BLaER1 treated with 17β-estradiol and CSF1 and Interleukin-3, amounts not matched to agents 10 nM and 100 nM (cell line): ENCODE results near the gene GPRC5C.
A peak's percentile ranks its signal among the peaks of the same experiment; 100 is the strongest.

ENCODE experiments used
- H3K27ac ChIP-seq, 11 experiments: shearing (Covaris generic); formaldehyde crosslinking; 2 replicates each; pipeline ENCODE4 v1.8.1; 2022
- H3K27me3 ChIP-seq, 11 experiments: shearing (Covaris generic); formaldehyde crosslinking; 2 replicates each; pipeline ENCODE4 v1.8.1; 2022
- H3K36me3 ChIP-seq, 11 experiments: shearing (Covaris generic); formaldehyde crosslinking; 2 replicates each; pipeline ENCODE4 v1.8.1; 2022
- H3K4me1 ChIP-seq, 10 experiments: shearing (Covaris generic); formaldehyde crosslinking; 2 replicates each; pipeline ENCODE4 v1.8.1; 2022
- H3K4me2 ChIP-seq, 11 experiments: shearing (Covaris generic); formaldehyde crosslinking; 2 replicates each; pipeline ENCODE4 v1.8.1; 2022
- H3K4me3 ChIP-seq, 10 experiments: shearing (Covaris generic); formaldehyde crosslinking; 2 replicates each; pipeline ENCODE4 v1.8.1; 2022
- H3K9ac ChIP-seq, 11 experiments: shearing (Covaris generic); formaldehyde crosslinking; 2 replicates each; pipeline ENCODE4 v1.8.1; 2022
- H3K9me3 ChIP-seq, 11 experiments: shearing (Covaris generic); formaldehyde crosslinking; replicated peaks in 1 of 11; 2 replicates each; pipeline ENCODE4 v1.8.1; 2022
- H4K20me1 ChIP-seq, 11 experiments: shearing (Covaris generic); formaldehyde crosslinking; 2 replicates each; pipeline ENCODE4 v1.8.1; 2022
- Cebpa-rat ChIP-seq, 11 experiments: shearing (Covaris generic); IDR thresholded peaks; 2 replicates each; pipeline ENCODE4 v1.8.1; 2022

GPRC5C gene

DNA sequence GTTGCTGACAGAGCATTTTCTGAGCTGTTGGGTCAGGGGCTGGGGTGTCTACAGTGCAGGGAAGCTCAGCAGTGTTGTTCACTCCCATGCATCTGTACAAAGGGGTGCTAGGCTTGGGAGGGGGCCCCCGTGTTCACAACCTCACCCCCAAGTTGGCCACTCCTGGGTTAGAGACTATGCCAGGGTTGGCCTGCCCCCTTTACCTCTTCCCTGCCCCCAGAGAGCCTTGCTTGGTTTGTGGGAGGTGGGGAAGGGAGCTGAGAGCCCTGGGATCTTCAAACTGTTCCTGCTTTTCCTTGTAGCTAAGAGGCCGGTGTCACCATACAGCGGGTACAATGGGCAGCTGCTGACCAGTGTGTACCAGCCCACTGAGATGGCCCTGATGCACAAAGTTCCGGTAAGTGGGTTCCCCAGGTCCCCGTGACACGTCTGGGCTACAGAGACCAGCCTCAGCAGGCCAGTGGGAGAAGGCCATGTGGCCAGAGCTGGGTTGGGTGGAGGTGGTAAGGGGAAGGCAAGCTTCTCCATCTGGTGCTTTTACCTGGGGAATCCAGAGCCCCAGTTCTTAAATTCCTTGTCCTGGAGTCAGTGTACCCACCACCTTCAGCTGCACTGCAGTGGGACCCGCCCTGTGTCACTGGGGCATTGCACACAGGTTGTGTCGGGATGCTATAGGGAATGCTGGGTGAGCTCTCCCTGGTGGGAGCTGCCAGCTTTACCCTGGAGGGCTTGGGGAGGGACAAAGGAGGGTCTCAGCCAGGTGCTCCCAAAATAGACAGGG is 11.8 kb downstream of the GPRC5C start:
- Histone ChIP-seq H3K9me3 (peaks cover 11 to 20% (median 17%) of the 10 kb centered on the region in 11 experiments), H4K20me1 (no peaks in the 10 kb centered on the region), H3K27ac (peak overlapping the region; percentile 71 to 88 (median 83)), H3K36me3 (peaks cover 0 to 23% (median 0%) of the 10 kb centered on the region in 11 experiments; a peak in 8 of 22 replicates), H3K4me2 (peak overlapping the region; percentile 80 to 96 (median 90)), H3K4me1 (peaks cover 53 to 80% (median 74%) of the 10 kb centered on the region in 10 experiments), H3K4me3 (peak overlapping the region in 7 of 10 experiments; percentile 37 to 59 (median 43); a peak in 10 of 20 replicates), H3K27me3 (no peaks in the 10 kb centered on the region), H3K9ac (peak overlapping the region; percentile 65 to 79 (median 74); a peak in 20 of 22 replicates)
- TF ChIP-seq Cebpa-rat (IDR thresholded peaks at IDR 0.05): no peak

DNA sequence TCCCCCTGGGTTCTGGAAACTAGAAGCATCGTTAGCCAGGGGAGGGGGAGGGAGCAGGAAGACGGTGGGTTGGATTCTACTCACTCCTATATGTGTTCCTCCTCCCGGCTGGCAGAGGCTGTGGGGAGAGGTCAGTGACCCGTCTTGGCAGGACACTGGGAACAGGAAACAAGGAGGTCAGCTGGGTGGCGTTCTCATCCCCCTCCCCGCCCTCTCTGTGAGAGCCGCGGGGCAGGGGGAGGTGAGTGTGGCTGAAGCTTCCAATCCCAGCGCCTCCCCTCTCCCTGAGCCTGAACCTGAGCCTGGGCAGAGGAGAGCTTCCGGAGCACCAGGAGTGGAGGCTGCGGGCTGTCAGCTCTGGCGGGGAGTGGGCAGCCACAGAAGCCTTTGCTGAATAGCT is 12.5 kb downstream of the GPRC5C start:
- H3K9ac ChIP-seq: 0 out of 22 replicates have a peak overlapping the region, but pooled peaks of 1 of the 11 experiments have one; percentile 10
- H3K4me1 ChIP-seq: peaks cover 53 to 83% (median 75%) of the 10 kb centered on the region in 10 experiments

DNA sequence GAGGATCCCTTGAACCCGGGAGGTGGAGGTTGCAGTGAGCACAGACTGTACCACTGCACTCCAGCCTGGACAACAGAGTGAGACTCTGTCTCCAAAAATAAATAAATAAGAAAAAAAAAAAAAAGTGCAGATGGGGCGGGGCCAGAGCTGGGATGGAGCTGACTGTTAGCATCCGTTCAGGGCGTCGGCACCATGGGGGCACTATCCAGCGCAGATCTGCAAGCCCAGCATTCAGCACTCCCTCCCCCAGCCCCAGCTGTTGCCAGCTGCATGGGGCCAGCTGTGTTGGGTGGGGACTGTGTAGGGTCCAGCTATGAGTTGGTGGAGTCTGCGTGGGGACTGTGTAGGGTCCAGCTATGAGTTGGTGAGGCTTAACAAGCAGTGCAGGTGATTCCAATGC is 13.3 kb downstream of the GPRC5C start:
- Histone ChIP-seq H3K4me2 (peak overlapping the region; percentile 79 to 96 (median 90); a peak in 20 of 22 replicates), H3K9ac (no peak overlapping the region), H3K27me3 (no peaks in the 10 kb centered on the region), H3K4me3 (no peak overlapping the region), H4K20me1 (no peaks in the 10 kb centered on the region), H3K9me3 (peaks cover 0 to 6% (median 3%) of the 10 kb centered on the region in 11 experiments; a peak in 11 of 22 replicates), H3K27ac (peak overlapping the region in 1 of 11 experiments; percentile 66; a peak in 1 of 22 replicates), H3K36me3 (peaks cover 0 to 14% (median 0%) of the 10 kb centered on the region in 11 experiments; a peak in 8 of 22 replicates), H3K4me1 (peaks cover 53 to 78% (median 70%) of the 10 kb centered on the region in 10 experiments)
- TF ChIP-seq Cebpa-rat (IDR thresholded peaks at IDR 0.05): no peak

More for the DNA sequence above, 12.5 kb downstream of the GPRC5C start:
- no peak for TF ChIP-seq Cebpa-rat (IDR thresholded peaks at IDR 0.05)
- Histone ChIP-seq H4K20me1 (no peaks in the 10 kb centered on the region), H3K9me3 (peaks cover 4 to 13% (median 10%) of the 10 kb centered on the region in 11 experiments; a peak in 21 of 22 replicates), H3K4me2 (peak overlapping the region; percentile 80 to 96 (median 90)), H3K27me3 (no peaks in the 10 kb centered on the region), H3K36me3 (peaks cover 0 to 21% (median 0%) of the 10 kb centered on the region in 11 experiments; a peak in 8 of 22 replicates), H3K4me3 (no peak overlapping the region), H3K27ac (peak overlapping the region in 8 of 11 experiments; percentile 3 to 88 (median 84); a peak in 7 of 22 replicates)

DNA sequence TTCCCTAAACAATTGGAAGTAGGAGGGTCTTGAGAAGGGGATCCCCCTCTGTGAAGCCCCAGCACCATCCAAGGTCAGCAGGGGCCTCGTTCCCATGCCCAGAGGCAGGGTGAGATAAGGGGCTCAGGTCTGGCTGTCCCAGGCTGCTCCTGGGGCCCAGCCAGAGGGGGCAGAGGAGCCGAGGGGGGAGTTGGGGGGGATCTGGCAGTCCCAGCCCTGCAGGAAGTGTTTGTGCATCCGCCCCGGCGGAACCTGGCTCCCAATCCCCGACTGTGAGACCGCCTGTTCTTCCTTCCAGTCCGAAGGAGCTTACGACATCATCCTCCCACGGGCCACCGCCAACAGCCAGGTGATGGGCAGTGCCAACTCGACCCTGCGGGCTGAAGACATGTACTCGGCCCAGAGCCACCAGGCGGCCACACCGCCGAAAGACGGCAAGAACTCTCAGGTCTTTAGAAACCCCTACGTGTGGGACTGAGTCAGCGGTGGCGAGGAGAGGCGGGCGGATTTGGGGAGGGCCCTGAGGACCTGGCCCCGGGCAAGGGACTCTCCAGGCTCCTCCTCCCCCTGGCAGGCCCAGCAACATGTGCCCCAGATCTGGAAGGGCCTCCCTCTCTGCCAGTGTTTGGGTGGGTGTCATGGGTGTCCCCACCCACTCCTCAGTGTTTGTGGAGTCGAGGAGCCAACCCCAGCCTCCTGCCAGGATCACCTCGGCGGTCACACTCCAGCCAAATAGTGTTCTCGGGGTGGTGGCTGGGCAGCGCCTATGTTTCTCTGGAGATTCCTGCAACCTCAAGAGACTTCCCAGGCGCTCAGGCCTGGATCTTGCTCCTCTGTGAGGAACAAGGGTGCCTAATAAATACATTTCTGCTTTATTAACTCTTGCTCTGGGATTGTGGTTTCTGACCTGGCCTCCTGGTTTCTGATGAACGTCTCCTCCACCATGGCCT is 14.9 kb downstream of the GPRC5C start:
- H4K20me1 ChIP-seq: no peaks in the 10 kb centered on the region
- peak overlapping the region in 10 of 11 experiments; percentile 4 to 70 (median 55); a peak in 18 of 22 replicates for H3K27ac ChIP-seq
- no peaks in the 10 kb centered on the region for H3K27me3 ChIP-seq
- peak overlapping the region in 3 of 10 experiments; percentile 27 to 32 (median 28); a peak in 4 of 20 replicates for H3K4me3 ChIP-seq
- no peak for TF ChIP-seq Cebpa-rat (IDR thresholded peaks at IDR 0.05)
- H3K9me3 ChIP-seq: no peaks in the 10 kb centered on the region
- peak overlapping the region in 9 of 11 experiments; percentile 19 to 67 (median 54); a peak in 15 of 22 replicates for H3K9ac ChIP-seq
- H3K4me2 ChIP-seq: peak overlapping the region; percentile 70 to 96 (median 90)
- peaks cover 53 to 78% (median 68%) of the 10 kb centered on the region in 10 experiments for H3K4me1 ChIP-seq
- H3K36me3 ChIP-seq: peaks cover 0 to 4% (median 0%) of the 10 kb centered on the region in 11 experiments; a peak in 1 of 22 replicates

DNA sequence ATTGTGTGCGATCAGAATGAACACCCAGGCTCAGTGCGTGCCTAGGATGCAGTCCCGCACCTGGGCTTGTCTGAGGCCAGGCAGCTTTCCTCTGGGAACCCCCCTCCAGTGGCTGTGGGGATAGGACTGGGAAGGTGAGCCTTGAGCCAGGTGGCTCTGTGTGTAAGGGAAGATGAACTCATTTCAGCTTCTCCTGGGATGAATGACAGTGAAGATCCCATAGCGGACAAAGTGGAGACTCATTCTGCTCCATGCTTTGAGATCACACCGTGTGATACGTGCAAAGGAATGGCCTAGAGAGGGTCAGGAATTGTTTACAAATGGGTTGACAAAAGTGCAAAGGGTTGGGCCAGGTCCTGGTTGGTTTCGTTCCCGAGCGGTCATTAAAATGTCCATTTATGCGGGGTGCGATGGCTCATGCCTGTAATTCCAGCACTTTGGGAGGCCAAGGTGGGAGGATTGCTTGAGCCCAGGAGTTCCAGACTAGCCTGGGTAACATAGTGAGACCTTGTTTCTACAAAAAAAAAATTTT is 15.8 kb downstream of the GPRC5C start:
- Histone ChIP-seq H3K36me3 (peaks cover 0 to 4% (median 0%) of the 10 kb centered on the region in 11 experiments; a peak in 1 of 22 replicates), H3K9me3 (no peaks in the 10 kb centered on the region), H4K20me1 (no peaks in the 10 kb centered on the region), H3K4me3 (no peak overlapping the region), H3K27ac (peak overlapping the region in 5 of 11 experiments; percentile 51 to 70 (median 66); a peak in 10 of 22 replicates), H3K27me3 (peaks cover 0 to 8% (median 0%) of the 10 kb centered on the region in 11 experiments; a peak in 4 of 22 replicates), H3K4me2 (peak overlapping the region in 9 of 11 experiments; percentile 79 to 96 (median 91); a peak in 17 of 22 replicates), H3K9ac (peak overlapping the region in 4 of 11 experiments; percentile 2 to 67 (median 36); a peak in 3 of 22 replicates), H3K4me1 (peaks cover 52 to 79% (median 70%) of the 10 kb centered on the region in 10 experiments)
- TF ChIP-seq Cebpa-rat (IDR thresholded peaks at IDR 0.05): no peak

DNA sequence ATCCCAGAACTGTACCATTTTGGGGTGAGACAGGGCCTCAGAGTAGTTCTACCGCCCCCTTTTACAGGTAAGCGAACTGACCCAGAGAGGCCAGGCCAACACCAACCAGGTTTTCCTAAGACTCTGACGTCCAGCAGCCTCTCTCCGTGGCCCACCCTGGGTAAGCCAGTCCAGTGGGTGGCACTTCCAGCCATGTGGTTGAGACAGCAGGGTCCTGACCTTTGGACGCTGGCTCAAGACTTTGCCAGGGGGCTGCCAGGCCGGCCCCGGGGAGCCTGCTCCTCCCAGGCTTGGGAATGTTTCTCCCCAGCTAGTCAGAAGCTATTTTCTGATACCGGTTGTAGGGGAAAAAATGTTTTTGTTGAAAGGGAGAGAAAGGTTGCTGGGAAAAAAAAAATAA is 16.9 kb downstream of the GPRC5C start:
- H3K4me3 ChIP-seq: no peak overlapping the region
- H3K27me3 ChIP-seq: peaks cover 0 to 17% (median 3%) of the 10 kb centered on the region in 11 experiments; a peak in 5 of 22 replicates
- no peak for TF ChIP-seq Cebpa-rat (IDR thresholded peaks at IDR 0.05)
- no peaks in the 10 kb centered on the region for H4K20me1 ChIP-seq
- H3K4me2 ChIP-seq: peak overlapping the region in 8 of 11 experiments; percentile 79 to 96 (median 90); a peak in 13 of 22 replicates
- no peak overlapping the region; a peak in 1 of 22 replicates for H3K9ac ChIP-seq
- peak overlapping the region in 4 of 11 experiments; percentile 25 to 57 (median 42); a peak in 3 of 22 replicates for H3K27ac ChIP-seq
- no peaks in the 10 kb centered on the region for H3K9me3 ChIP-seq
- peaks cover 0 to 4% (median 0%) of the 10 kb centered on the region in 11 experiments; a peak in 1 of 22 replicates for H3K36me3 ChIP-seq
- H3K4me1 ChIP-seq: peaks cover 52 to 79% (median 70%) of the 10 kb centered on the region in 10 experiments

DNA sequence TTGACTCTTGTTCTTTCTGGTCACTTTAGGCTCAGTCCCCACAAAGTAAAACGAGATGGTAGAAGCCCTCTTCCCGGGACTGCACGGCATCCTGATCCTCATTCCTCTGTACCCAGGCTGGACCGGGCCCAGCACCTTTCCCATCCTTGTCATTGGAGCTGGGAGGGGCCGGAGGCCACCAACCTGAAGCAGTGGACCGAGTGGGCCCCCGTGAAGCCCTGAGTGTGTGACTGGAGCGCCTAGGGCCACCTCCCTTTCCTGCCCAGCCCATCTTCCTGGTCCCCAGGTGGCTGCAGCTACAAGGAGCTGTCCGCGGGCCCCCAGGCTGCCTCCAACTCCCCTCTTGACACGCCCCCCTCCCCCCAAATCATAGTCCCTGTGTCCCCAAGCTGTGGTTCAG is 17.4 kb downstream of the GPRC5C start:
- no peak for TF ChIP-seq Cebpa-rat (IDR thresholded peaks at IDR 0.05)
- H3K9me3 ChIP-seq: no peaks in the 10 kb centered on the region
- no peak overlapping the region for H3K4me3 ChIP-seq
- H4K20me1 ChIP-seq: no peaks in the 10 kb centered on the region
- H3K36me3 ChIP-seq: peaks cover 0 to 3% (median 0%) of the 10 kb centered on the region in 11 experiments; a peak in 1 of 22 replicates
- peak overlapping the region in 3 of 11 experiments; percentile 20 to 91 (median 85); a peak in 2 of 22 replicates for H3K4me2 ChIP-seq
- H3K27me3 ChIP-seq: peaks cover 0 to 17% (median 3%) of the 10 kb centered on the region in 11 experiments; a peak in 5 of 22 replicates
- H3K4me1 ChIP-seq: peaks cover 48 to 77% (median 67%) of the 10 kb centered on the region in 10 experiments
- H3K27ac ChIP-seq: peak overlapping the region in 2 of 11 experiments; percentile 35 to 57; a peak in 3 of 22 replicates
- H3K9ac ChIP-seq: no peak overlapping the region
